Measurements from ENCODE around the gene SCAMP4. TPM values are rescaled to one million over a fixed set of nuclear protein-coding genes. Genes with fewer than 3 reads are reported as not detected.

Gene SCAMP4
- total and polyA plus RNA-seq, 2 donors from 2014 or later: 49.5 to 90.1 TPM

DNA sequence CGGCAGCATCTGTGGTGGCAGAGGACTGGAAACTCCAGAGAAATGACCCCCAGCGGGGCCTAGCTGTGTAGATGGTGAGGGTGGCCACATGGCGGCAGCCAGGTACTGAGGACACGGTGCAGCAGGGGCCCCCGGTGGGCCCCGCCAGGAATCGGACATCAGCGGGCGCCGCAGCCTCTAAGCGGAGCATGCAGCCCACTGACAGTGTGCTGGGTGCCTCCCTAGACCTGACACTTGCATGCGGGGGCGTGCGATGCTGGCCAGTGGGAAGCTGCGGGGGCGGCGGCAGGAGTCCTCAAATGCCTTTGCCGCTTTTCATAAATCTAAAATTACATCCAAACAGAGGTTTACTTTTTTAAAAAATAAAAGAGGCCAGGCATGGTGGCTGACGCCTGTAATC, 16.1 kb downstream of the SCAMP4 start:
- no peaks in the 10 kb centered on the region for H3K4me1 ChIP-seq (ENCODE audit: control insufficient read depth in 2 of 3, insufficient read depth in 2 of 3, low read depth in 1 of 3, low read length in 3 of 3)
- intact Hi-C loops (cut with DNase I): no loop called here
- no peak overlapping the region for H3K27ac ChIP-seq (ENCODE audit: low read depth in 2 of 2, low read length in 2 of 2)
- TF ChIP-seq, protein P1, sequence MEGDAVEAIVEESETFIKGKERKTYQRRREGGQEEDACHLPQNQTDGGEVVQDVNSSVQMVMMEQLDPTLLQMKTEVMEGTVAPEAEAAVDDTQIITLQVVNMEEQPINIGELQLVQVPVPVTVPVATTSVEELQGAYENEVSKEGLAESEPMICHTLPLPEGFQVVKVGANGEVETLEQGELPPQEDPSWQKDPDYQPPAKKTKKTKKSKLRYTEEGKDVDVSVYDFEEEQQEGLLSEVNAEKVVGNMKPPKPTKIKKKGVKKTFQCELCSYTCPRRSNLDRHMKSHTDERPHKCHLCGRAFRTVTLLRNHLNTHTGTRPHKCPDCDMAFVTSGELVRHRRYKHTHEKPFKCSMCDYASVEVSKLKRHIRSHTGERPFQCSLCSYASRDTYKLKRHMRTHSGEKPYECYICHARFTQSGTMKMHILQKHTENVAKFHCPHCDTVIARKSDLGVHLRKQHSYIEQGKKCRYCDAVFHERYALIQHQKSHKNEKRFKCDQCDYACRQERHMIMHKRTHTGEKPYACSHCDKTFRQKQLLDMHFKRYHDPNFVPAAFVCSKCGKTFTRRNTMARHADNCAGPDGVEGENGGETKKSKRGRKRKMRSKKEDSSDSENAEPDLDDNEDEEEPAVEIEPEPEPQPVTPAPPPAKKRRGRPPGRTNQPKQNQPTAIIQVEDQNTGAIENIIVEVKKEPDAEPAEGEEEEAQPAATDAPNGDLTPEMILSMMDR (IDR thresholded peaks at IDR 0.05; ENCODE audit: borderline replicate concordance, extremely low read depth, insufficient read depth): no peak
- no peak overlapping the region for H3K4me3 ChIP-seq (ENCODE audit: low read length in 3 of 3)
- H3K36me3 ChIP-seq (ENCODE audit: control insufficient read depth in 2 of 3, insufficient read depth in 3 of 3, low read length in 3 of 3): peaks cover 2 to 16% (median 9%) of the 10 kb centered on the region in 3 donors
- H3K27me3 ChIP-seq (ENCODE audit: control insufficient read depth, insufficient read depth, low read length): no peaks in the 10 kb centered on the region
- no peaks in the 10 kb centered on the region for H3K9me3 ChIP-seq (ENCODE audit: control insufficient read depth in 2 of 3, insufficient read depth in 1 of 3, low read length in 3 of 3)
- FAIRE-seq: no peak
- no peak overlapping the region for H3K9ac ChIP-seq (ENCODE audit: low read length in 3 of 3)
- peak in 2 of 5 donors; percentile 38 to 39 for DNase-seq

DNA sequence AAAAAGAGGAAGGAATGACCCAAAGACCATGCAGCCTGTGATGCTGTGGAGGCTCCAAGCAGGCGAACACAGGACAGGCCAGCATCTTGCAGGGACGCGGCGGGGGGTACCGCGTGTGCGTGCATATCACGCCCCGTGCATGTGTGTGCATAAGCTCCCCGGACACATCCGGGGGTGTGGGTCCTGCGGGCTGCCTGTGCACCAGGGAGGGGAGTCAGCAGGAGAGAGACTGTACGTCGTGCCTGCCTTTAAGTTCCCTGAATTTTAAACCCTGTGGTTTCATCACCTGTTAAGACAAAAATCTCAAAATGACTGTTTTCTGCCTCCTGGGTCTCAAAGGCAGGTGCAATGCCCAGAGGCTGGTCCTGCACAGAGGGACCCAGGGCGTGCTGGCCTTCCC, 16.6 kb downstream of the SCAMP4 start:
- Histone ChIP-seq H3K27me3 (ENCODE audit: control insufficient read depth, insufficient read depth, low read length) (no peaks in the 10 kb centered on the region), H3K9me3 (ENCODE audit: control insufficient read depth in 2 of 3, insufficient read depth in 1 of 3, low read length in 3 of 3) (no peaks in the 10 kb centered on the region), H3K4me3 (ENCODE audit: low read length in 3 of 3) (no peak overlapping the region), H3K4me1 (ENCODE audit: control insufficient read depth in 2 of 3, insufficient read depth in 2 of 3, low read depth in 1 of 3, low read length in 3 of 3) (no peaks in the 10 kb centered on the region), H3K27ac (ENCODE audit: low read depth in 2 of 2, low read length in 2 of 2) (no peak overlapping the region), H3K9ac (ENCODE audit: low read length in 3 of 3) (no peak overlapping the region), H3K36me3 (ENCODE audit: control insufficient read depth in 2 of 3, insufficient read depth in 3 of 3, low read length in 3 of 3) (peaks cover 2 to 16% (median 9%) of the 10 kb centered on the region in 3 donors)
- DNase-seq (no peak), FAIRE-seq (no peak)
- intact Hi-C loops (cut with DNase I): no loop called here
- TF ChIP-seq, protein P1 (IDR thresholded peaks at IDR 0.05; ENCODE audit: borderline replicate concordance, extremely low read depth, insufficient read depth): no peak

DNA sequence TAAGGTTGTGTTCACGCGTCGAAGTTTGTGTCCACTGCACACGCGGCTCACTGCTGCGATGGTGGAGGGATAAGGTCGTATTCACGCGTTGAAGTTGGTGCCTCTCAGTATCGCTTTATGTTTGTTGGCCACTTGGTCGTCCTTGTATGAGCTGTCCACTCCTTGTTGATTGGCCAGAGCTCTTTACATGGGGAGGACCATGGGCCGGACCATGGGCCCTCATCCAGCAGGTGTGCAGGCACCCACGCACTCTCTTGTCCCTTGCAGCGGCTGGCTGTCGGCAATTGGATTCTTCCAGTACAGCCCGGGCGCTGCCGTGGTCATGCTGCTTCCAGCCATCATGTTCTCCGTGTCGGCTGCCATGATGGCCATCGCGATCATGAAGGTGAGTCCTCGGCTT, 17.6 kb downstream of the SCAMP4 start:
- no peak for FAIRE-seq

More for the DNA sequence above, 17.6 kb downstream of the SCAMP4 start:
- no peak for DNase-seq
- intact Hi-C loops (cut with DNase I): no loop called here
- H3K27me3 ChIP-seq (ENCODE audit: control insufficient read depth, insufficient read depth, low read length): no peaks in the 10 kb centered on the region
- no peaks in the 10 kb centered on the region for H3K9me3 ChIP-seq (ENCODE audit: control insufficient read depth in 2 of 3, insufficient read depth in 1 of 3, low read length in 3 of 3)
- no peaks in the 10 kb centered on the region for H3K4me1 ChIP-seq (ENCODE audit: control insufficient read depth in 2 of 3, insufficient read depth in 2 of 3, low read depth in 1 of 3, low read length in 3 of 3)
- TF ChIP-seq, protein P1 (IDR thresholded peaks at IDR 0.05; ENCODE audit: borderline replicate concordance, extremely low read depth, insufficient read depth): no peak
- no peak overlapping the region for H3K27ac ChIP-seq (ENCODE audit: low read depth in 2 of 2, low read length in 2 of 2)
- H3K36me3 ChIP-seq (ENCODE audit: control insufficient read depth in 2 of 3, insufficient read depth in 3 of 3, low read length in 3 of 3): peaks cover 2 to 16% (median 9%) of the 10 kb centered on the region in 3 donors
- no peak overlapping the region for H3K4me3 ChIP-seq (ENCODE audit: low read length in 3 of 3)
- H3K9ac ChIP-seq (ENCODE audit: low read length in 3 of 3): no peak overlapping the region

Data from kidney (tissue), 14 donors.